ENCODE results near the gene S1PR4.

DNA sequence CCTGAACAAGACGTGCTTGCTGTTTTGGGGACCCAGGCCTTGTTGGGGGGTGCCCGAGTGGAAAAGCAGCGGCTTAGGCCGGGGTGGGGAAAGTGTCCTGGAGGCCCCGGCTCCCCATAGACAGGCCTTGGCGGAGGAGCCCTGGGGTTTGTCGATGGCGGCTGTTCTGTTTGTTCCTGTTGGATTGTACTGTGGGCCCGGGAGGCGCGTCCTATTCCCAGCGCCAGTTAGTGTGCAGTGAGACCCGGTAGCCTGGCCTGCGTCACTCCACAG is 18.3 kb downstream of the S1PR4 start:
- TF ChIP-seq, protein P1, sequence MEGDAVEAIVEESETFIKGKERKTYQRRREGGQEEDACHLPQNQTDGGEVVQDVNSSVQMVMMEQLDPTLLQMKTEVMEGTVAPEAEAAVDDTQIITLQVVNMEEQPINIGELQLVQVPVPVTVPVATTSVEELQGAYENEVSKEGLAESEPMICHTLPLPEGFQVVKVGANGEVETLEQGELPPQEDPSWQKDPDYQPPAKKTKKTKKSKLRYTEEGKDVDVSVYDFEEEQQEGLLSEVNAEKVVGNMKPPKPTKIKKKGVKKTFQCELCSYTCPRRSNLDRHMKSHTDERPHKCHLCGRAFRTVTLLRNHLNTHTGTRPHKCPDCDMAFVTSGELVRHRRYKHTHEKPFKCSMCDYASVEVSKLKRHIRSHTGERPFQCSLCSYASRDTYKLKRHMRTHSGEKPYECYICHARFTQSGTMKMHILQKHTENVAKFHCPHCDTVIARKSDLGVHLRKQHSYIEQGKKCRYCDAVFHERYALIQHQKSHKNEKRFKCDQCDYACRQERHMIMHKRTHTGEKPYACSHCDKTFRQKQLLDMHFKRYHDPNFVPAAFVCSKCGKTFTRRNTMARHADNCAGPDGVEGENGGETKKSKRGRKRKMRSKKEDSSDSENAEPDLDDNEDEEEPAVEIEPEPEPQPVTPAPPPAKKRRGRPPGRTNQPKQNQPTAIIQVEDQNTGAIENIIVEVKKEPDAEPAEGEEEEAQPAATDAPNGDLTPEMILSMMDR (IDR thresholded peaks at IDR 0.05; ENCODE audit: low read length), result no peak
- TF ChIP-seq EZH2phosphoT487 (IDR thresholded peaks at IDR 0.05; ENCODE audit: low read length), result no peak
